GM12872 (cell line): ENCODE results near the gene SUMO1.

ENCODE experiments used
- CTCF ChIP-seq: IDR thresholded peaks from 3 replicates; pipeline ENCODE4 v1.5.1; 2011; ENCODE audit warnings: low read depth, mild to moderate bottlenecking, low read length, moderate library complexity; ENCODE audit not compliant: insufficient read depth

Gene SUMO1

GRCh38 chr2:202158796-202159195, 79.6 kb downstream of the SUMO1 start:
- TF ChIP-seq CTCF: peak; percentile 25; the same call in 1 of the 3 replicates

GRCh38 chr2:202157211-202157990, 81.0 kb downstream of the SUMO1 start:
- TF ChIP-seq CTCF: no peak
